ENCODE data around the gene PALMD.

DNA sequence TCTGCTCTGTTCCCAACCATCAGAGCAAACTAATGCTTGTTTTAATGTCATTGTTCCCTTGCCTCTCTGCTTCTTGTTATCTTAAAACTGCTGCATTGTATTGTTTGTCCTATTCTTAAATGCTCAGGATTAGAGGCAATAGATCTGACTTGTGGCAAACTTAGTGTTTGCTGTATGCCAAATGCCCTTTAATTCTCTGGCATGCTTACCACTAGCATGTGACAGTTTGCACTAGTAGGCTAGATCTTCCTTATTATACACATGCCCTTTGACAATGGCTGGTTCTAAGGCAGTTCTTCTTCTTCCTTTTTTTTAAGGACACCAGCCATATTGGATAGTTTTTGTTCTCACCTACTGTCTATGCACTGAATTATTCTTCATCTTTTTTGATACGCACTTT is 30.1 kb downstream of the PALMD start:
- TF ChIP-seq CTCF (IDR thresholded peaks at IDR 0.05; ENCODE audit: low read depth, low read length, poor library complexity, severe bottlenecking) (no peak), EZH2phosphoT487 (IDR thresholded peaks at IDR 0.05; ENCODE audit: borderline replicate concordance, low read length) (no peak)
